Measurements from ENCODE around the gene RNF113A. TPM values are rescaled to one million over a fixed set of nuclear protein-coding genes. Genes with fewer than 3 reads are reported as not detected.
"Not testable (repeated sequence)": the region's sequence is repeated elsewhere in the genome, so short reads cannot be mapped to it uniquely, and the experiment has no call there.

The RNF113A gene
- polyA plus RNA-seq (ENCODE audit: insufficient read length) = 9.0 TPM

- peak; percentile 51 for DNase-seq (ENCODE audit: low read depth)
These were observed at the start of gene RNF113A, which contains the start of gene NDUFA1 for GRCh38 chrX:119871599-119872395. RNF113A (minus strand) TSS chrX:119871733; CDS start chrX:119871613, 120 bp downstream. NDUFA1 (plus strand) TSS chrX:119871832; CDS start chrX:119871912, 80 bp downstream.

GRCh38 chrX:119919835-119920585 is 48.5 kb upstream of the RNF113A start:
- no peak for DNase-seq (ENCODE audit: low read depth)

DNA sequence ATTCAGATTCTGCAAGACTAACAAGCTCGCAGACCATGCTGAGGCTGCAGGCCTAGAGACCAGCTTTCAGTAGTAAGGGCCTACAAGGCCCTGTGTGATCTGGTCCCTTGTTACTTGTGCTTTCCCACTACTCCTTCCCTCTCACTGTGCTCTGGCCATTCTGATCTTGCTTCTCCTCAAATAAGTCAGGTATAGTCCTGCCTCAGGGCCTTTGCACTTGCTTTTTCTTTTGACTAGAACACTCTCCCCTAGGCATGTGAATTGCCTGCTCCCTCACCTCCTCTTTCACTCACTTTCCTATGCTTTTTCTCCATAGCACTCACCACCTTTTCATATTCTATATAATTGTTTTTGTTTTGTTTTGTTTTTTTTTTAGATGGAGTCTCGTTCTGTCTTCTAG is 46.3 kb upstream of the RNF113A start:
- DNase-seq (ENCODE audit: low read depth) = no peak

DNA sequence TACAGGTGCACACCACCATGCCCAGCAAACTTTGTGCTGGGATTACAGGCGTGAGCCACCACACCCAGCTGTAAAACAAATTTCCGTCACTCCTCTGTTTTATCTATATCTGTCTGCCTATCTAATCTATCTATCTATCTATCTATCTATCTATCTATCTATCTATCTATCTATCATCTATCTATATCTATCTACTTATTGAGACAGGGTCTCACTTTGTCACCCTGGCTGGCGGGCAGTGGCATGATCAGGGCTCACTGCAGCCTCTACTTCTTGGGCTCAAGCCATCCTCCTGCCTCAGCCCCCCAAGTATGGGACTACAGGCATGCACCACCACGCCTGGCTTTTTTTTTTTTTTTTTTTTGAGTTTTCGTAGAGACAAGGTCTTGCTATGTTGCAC is 44.8 kb upstream of the RNF113A start:
- DNase-seq (ENCODE audit: low read depth) = no peak

DNA sequence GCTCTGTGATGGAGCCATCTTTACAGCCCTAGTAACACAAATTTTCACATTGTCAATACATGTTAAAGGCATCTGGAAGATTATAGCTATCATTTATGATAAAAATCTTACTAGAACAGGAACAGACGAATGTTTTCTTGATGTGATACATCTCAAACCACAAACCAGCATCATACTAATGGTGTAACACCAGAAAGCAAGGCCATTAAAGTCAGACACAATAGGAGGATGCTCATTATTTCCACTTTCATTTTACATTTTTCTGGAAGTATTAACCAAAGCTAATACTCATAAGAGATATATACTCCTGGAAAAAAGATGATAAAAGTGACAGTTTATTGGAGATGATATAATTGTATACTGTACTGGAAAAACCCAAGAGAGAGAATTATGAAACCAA is 29.4 kb upstream of the RNF113A start:
- no peak for DNase-seq (ENCODE audit: low read depth)

GRCh38 chrX:119899125-119899524 is 27.6 kb upstream of the RNF113A start:
- DNase-seq (ENCODE audit: low read depth) = no peak

DNA sequence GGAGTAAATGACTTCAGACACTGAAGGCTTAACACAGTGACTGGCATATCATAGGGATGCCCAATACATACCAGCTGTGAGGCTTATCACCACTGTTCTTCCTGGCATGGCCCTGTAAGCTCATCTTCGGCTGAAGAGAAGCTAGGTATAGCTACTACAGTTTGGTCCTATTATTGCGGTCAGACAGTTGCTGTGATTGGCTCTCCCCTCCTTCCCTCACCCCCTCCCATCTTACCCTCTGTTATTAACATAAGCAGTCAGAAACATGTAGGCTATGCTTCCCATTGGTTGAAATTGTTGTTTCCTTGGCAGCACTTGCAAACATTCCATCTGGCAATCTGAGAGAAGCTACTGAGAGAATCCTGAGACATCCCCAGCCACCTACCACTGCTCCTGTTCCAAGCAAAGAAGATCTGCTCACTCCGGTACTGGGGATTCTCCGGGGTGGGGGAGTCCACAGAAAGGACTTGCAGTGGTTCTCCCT is 24.4 kb upstream of the RNF113A start, which contains the start of gene AKAP14:
Gene AKAP14 (plus strand): TSS at position 51 of the 484 bp plus-strand sequence. CDS start 7,331 bp downstream, outside the sequence.
- no peak for DNase-seq (ENCODE audit: low read depth)

GRCh38 chrX:119891961-119892692 is 20.6 kb upstream of the RNF113A start:
- DNase-seq (ENCODE audit: low read depth) = not testable (repeated sequence)

- not testable (repeated sequence) for DNase-seq (ENCODE audit: low read depth)
These were observed 19.1 kb upstream of the RNF113A start for GRCh38 chrX:119890626-119891025.

DNA sequence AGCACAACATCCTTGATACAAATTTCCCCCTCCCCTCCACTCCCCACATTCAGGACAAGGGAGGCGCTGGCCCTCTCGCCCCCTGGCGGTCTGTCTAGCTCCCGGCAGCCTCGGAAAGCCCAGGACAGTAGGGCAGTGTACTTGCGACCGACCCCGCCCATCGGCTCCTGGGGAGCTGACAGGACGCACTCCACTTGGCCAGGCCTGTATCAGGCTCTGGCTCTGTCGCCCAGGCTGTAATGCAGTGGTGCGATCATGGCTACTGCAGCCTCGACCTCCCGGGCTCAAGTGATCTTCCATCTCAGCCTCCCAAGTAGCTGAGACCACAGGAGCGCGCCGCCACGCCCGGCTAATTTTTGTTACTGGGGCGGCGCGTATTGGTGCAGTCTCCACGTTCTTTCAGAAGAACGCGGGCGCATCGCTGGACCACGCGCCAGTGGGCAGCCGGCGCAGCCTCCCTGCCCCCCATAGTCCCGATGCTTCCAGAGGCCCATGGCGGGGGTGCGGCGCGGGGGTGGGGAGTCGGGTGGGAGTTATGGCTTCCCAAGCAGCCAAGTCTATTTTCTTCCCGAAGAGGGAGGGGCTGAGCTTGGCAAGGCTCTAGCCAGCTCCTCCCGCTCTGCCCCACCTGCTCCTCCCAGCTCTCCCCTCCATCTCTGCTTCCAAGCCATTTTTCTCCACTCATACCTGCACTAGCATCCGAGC is 16.3 kb upstream of the RNF113A start:
- no peak for DNase-seq (ENCODE audit: low read depth)

- DNase-seq (ENCODE audit: low read depth) = no peak
These were observed 14.3 kb upstream of the RNF113A start for GRCh38 chrX:119885554-119886428.

- DNase-seq (ENCODE audit: low read depth) = no peak
These were observed 9.3 kb upstream of the RNF113A start for GRCh38 chrX:119880552-119881437.

- no peak for DNase-seq (ENCODE audit: low read depth)
These were observed 8.5 kb upstream of the RNF113A start for GRCh38 chrX:119880076-119880475.

- DNase-seq (ENCODE audit: low read depth) = no peak
These were observed 7.2 kb upstream of the RNF113A start for GRCh38 chrX:119878740-119879139.

DNA sequence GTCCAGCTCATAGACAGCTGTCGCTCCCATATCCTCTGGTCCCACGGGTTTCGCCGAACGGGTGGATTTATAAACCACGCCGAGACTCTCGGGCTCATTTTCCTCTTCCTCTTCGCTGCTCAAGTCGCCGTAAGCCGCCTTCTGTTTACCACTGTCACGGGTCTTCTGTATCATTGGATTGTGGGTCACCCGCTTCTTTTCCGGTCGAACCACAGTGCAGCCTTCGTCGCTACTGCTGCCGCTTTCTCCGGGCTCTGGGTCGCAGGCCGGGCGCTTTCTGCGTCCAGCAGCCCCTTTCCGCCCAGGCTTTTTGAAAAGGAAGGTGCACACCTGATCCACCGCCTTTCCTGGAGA is 311 bp downstream of the RNF113A start:
- no peak for DNase-seq (ENCODE audit: low read depth)

DNA sequence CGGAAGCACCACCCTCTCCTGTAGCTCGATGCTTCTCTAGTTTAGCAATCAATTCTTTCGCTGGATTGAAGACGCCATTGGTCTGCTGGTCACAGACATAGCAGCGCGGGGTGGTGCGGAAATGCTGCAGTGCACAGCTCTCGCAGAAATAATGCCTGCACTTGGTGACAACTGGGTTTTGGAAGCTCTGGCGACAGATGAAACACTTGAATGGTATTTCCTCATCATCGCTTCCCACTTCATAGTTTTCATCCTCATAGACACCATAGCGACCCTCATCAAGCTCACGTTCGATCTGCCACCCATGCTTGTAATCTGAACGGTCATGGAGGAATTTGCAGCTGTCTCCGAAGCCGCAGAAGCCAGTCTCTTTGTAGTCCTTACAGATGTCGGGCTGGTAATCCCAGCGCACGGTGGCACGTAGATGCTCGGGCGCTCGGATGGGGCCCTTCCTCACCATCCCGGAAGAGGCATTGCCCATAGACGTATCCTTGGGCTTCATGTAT is 854 bp downstream of the RNF113A start:
- DNase-seq (ENCODE audit: low read depth) = no peak

GRCh38 chrX:119853444-119853843 is 18.1 kb downstream of the RNF113A start:
- DNase-seq (ENCODE audit: low read depth) = no peak

DNA sequence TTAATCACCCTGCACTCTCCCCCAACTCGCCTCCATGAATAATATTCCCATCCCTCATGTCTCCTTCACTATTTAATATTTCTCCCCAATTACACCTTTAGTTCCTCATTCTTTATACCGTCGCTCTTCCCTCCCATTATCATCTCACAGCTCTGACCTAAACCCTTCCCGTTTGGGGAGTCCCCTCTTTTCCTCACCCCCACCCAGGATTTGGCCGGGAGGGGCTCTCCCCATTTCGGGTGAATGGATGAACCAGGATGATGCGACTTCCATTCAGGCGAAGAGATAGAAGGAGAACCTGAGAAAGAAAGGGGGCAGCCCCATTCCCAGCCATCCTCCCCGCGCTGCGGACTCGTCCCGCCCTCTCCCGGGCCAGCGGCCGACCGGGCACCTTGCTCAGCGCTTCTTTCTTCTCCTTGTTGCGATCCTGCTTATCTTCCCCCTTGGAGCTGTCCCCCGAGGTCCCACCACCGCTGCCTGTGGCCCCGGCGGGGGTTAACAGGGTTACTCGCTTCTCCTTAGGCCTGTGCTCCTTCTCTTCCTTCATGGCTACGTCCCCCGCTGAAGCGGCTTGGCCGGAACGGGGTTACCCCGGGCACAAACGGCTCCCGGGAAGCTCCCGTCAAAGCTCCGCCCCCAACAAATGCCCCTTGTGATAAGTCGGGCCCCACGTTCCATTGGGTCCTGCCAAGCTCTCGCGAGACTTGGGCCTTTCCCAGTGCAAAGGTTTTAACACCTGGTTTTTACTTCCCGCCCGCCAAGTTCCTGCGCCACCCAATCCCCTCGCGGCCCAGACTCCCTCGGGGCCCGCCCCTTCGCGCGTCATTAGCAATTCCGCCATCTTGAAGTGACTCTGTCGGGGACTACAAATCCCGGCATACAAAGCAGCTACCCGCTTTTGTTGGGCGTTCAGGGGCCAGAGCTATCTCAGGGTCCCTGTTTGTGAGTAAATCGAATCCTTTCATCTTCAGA is 18.9 kb downstream of the RNF113A start, which contains the start of gene UPF3B:
Gene UPF3B (minus strand): TSS at position 582 of the 972 bp plus-strand sequence. CDS start 35 bp downstream, at position 547.
- DNase-seq (ENCODE audit: low read depth) = peak; percentile 70
